ENCODE results near the gene C19orf33.
"Not testable (repeated sequence)": the region's sequence is repeated elsewhere in the genome, so short reads cannot be mapped to it uniquely, and the experiment has no call there.

C19orf33 gene

GRCh38 chr19:38303517-38304351 lies at the start of gene C19orf33:
Gene C19orf33, plus strand, starts transcription at chr19:38304251. Its CDS starts 11 bp downstream, at chr19:38304262.
- no peak for DNase-seq (ENCODE audit: low spot score)

- DNase-seq (ENCODE audit: low spot score), result no peak
Measured at GRCh38 chr19:38255383-38256014, 48.6 kb upstream of the C19orf33 start.

GRCh38 chr19:38261942-38262341 lies 42.1 kb upstream of the C19orf33 start:
- not testable (repeated sequence) for DNase-seq (ENCODE audit: low spot score)

- no peak for DNase-seq (ENCODE audit: low spot score)
Measured at GRCh38 chr19:38262585-38263268, 41.3 kb upstream of the C19orf33 start.

GRCh38 chr19:38263689-38264485 lies 40.2 kb upstream of the C19orf33 start:
- peak; percentile 78 for DNase-seq (ENCODE audit: low spot score)

- DNase-seq (ENCODE audit: low spot score), result peak; percentile 38
Measured at GRCh38 chr19:38264486-38265212, 39.4 kb upstream of the C19orf33 start, which contains the start of gene SPINT2. Gene SPINT2, plus strand, starts transcription at chr19:38264573. Its CDS starts 320 bp downstream, at chr19:38264893.

GRCh38 chr19:38265213-38265861 lies 38.7 kb upstream of the C19orf33 start:
- DNase-seq (ENCODE audit: low spot score), result no peak

- DNase-seq (ENCODE audit: low spot score), result no peak
Measured at GRCh38 chr19:38265921-38266429, 38.1 kb upstream of the C19orf33 start.

- peak; percentile 38 for DNase-seq (ENCODE audit: low spot score)
Measured at GRCh38 chr19:38266981-38267597, 37.0 kb upstream of the C19orf33 start.

GRCh38 chr19:38267761-38268483 lies 36.1 kb upstream of the C19orf33 start:
- DNase-seq (ENCODE audit: low spot score), result no peak

- DNase-seq (ENCODE audit: low spot score), result no peak
Measured at GRCh38 chr19:38268539-38268938, 35.5 kb upstream of the C19orf33 start.

GRCh38 chr19:38270587-38271167 lies 33.4 kb upstream of the C19orf33 start:
- no peak for DNase-seq (ENCODE audit: low spot score)

GRCh38 chr19:38273499-38273898 lies 30.6 kb upstream of the C19orf33 start:
- no peak for DNase-seq (ENCODE audit: low spot score)

GRCh38 chr19:38274739-38275138 lies 29.3 kb upstream of the C19orf33 start:
- no peak for DNase-seq (ENCODE audit: low spot score)

- DNase-seq (ENCODE audit: low spot score), result no peak
Measured at GRCh38 chr19:38276942-38277517, 27.0 kb upstream of the C19orf33 start.

GRCh38 chr19:38277549-38277948 lies 26.5 kb upstream of the C19orf33 start:
- DNase-seq (ENCODE audit: low spot score), result no peak

GRCh38 chr19:38277969-38278680 lies 25.9 kb upstream of the C19orf33 start:
- DNase-seq (ENCODE audit: low spot score), result peak; percentile 87

GRCh38 chr19:38278751-38279150 lies 25.3 kb upstream of the C19orf33 start:
- no peak for DNase-seq (ENCODE audit: low spot score)

Measured in AG20443 (cell line).